Left forelimb (tissue), 1 donor: Measurements from ENCODE around the gene JUN.

Source experiments
- DNase-seq: peaks from one replicate; pipeline ENCODE4 v3.0.0-alpha.2; 2018; ENCODE audit warnings: low spot score

Gene JUN

DNA sequence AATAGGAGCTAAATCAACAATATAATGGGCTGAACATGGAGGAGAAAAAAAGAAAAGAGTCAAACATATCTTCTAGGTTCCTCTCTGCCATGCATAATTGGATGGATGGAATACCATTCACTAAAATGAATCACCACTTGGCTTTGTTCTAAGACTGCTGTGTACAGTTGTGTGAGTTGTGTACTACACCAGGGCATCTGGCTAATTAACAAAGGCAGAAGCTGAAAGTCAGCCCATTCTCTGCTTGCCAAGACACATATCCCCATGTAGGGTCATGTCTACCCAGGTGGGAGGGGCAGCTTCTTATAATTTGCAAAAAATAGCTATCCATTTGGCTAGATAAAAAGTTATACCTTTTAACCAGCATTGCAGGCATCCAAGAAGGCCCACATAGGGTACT is 21.0 kb downstream of the JUN start:
- no peak for DNase-seq

DNA sequence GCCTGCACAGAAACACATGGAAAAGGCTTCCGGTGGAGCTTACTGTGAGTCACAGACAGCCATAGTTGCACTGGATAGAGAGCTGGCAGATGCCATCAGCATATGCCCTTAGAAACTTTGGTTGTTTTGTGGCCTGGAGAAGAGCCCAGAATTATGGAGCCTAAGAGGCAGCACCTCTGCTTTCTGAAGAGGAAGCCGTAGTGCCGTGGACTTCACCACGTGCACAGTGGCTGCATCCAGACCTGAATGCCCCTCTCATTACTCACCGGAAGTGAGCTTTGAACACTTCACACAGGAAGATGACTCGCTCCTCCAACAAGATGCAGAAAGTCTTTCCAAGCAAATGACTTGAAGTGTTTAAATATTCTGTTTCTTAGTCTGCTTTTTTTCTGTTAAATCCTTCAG is 28.4 kb downstream of the JUN start:
- no peak for DNase-seq

DNA sequence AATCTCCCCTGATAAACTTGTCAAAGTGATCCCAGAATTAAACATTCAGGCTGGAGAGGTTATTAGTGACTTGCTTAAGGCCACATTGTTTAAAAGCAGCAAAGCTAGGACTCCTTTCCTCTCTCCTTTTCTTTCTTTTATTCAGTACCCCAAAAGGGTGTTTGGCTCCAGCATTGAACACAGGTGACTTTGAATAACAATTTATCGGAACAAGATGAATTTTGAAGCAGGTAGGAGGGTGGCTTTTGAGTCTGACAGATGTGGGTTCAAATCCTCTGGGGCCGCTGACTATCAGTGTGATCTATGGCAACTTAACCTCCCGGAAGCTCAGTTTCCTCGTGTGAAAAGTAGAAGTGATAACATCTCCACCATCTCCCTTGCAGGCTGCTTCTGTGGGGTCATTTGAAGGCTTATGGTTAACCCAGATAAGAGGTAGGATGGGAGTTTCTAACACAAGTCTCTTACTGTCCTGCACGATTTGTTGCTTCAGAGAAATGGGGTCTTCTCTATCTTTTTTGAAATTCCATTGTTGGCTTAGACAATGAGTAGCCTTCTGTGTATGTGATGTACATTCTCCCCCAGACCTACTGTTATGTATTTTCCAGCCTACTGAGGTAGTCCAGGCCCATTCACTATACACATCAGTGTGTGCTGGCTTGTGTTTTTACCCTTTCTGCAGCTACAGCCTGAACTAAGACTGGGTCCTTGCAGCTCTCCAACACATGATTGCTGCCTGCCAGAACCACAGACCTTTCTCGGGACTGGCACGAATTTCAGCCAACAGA is 29.0 kb downstream of the JUN start:
- DNase-seq: no peak

DNA sequence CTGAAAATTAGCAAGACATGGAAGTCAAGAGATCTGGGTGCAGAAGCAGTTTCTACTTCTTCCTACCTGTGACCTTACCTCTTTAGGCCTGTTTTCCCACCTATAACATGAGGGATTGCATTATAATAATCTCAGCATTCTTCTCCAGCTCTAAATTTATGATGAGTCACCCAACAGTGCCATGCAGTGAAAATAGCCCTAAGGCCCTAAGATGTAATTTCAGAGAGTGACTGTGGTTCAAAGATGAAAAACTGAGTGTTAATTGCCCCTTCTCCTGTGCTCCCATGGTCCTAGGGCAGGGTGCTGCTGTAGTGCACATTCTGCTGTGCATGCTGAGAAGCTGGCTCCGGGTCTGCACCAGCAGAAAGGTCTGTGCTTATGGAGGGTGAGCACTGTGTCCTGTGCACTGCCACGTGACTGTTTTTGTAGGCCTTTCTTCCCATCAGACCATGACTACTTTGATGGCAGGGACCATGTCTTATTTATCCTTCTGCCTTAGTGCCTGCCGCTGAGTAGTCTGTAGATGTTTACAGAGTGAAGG is 29.7 kb downstream of the JUN start:
- DNase-seq: no peak

DNA sequence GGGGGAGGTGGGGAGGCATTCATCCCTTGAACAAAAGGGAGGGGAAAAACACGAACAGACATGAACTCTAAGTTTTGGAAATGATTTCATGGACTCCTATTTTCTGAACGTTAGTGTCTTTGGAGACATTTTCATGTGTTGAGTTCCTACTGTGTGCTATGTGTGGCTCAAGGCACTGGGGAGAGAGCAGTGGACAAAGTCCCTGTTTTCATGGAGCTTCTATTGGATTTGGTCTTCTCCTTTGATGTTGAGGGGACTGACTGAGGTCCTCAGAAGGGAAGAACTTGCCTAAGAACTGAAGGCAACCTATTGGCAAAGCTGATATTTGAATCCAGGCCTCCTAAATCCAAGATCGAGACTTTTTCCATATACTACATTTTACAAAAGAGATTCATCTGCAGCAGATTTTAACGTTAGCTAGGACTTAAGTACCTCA is 30.4 kb downstream of the JUN start:
- no peak for DNase-seq

DNA sequence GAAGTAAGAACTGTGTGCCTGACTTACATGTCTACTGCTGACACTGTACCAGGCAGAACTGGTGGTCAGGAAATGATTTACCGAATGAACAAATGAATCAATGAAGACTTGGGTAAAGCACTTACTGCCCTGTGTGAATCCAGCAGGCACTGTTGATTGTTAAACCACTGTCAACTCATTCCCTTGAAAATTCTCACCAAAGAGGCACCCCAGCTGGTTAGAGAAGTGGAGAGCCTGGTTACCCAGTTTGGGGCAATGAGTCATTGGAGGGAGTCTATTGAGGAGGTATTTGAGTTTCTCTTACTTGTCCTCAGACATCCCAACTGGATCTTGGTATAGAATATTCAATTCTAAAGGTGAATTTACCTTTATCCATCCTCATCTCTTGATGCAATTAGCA is 34.2 kb downstream of the JUN start:
- no peak for DNase-seq

DNA sequence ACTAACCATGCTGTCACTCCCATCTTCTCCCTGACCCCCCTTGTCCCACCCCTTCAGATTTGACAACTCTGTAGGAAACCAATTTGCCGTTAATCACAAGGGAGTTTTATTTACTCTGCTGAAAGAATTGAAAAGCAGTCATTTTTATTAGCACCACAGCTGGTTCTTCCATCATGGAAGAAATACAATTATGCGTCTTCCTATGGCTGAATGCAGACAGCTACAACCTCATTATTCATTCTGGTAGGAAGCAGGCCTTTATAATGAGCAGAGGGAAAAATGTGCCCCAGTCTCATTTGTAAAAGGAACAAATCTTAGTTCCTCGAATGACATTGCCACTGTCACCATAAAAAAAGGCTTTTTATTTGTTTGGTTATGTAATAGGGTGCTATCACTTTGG is 35.2 kb downstream of the JUN start:
- no peak for DNase-seq

DNA sequence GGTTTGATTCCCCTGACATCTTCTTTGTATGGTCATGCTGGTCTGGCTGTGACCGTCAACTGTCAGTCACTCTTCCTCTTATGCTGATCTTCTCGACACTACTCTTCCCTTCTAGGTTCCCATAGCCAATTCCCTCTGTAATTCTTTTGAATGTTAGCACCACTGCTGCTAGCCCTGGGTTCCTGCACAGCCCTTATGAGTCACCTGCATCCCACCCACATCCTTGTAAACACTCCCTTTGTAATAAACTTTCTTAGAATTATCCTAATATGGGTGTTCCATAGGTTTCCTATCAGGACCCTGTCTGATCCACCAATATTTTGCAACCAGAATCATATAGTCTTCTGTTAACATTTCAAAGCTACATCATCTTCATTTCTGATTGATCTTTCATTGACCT is 37.1 kb downstream of the JUN start:
- DNase-seq: no peak

DNA sequence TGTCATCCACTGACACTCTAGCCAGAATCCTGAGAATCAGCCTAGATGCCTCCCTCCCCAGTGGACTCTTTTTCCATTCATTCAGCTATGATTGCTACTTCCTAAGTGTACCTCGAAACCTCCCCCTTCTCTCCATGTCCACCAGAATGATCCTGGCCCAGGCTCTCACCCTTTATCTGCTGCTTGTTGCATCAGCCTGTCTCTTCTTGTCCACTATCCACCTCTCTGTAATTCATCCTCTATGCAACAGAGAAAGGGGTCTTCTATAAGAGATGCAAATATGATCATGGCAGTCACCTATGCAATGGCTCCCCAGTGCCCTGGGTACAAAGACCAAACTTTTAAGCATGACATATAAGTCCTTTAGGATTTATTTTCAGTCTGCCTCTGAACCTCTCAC is 37.7 kb downstream of the JUN start:
- DNase-seq: no peak

DNA sequence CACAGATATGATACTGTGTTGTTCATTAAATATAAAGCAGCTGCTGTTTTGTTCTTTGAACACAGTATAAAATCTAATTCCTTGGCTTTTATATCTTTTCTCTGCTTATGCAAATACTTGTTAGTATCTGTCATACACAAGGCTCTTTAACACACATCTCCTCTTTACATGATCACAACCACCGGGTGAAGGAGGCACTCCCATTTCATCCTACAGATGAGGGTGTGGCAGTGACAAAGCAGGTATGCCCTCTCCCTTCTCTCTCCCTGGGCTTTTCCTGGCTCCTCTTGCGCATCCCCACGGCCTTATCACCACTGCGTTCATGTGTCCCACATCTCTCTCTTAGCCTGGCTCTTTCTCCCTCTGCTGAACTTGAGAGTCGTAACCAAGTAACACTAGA is 38.2 kb downstream of the JUN start:
- no peak for DNase-seq

DNA sequence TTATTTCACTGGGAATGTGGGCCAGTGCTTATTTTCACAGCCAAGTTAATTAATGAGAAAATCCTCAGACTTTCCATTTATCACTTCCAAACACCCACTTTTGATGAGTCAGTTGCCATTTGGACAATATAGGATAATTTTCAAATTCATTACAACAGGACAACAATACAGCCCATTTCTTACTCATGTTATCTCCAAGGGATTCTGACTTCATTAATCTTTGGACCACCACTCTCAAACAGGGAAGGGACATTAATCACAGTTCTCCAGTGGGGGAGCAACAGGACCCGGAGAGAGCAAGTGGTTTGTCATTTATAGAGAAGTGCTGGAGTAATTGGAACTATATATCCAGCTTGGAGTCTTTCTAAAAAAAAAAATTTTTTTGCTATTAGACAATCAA is 38.7 kb downstream of the JUN start:
- no peak for DNase-seq

DNA sequence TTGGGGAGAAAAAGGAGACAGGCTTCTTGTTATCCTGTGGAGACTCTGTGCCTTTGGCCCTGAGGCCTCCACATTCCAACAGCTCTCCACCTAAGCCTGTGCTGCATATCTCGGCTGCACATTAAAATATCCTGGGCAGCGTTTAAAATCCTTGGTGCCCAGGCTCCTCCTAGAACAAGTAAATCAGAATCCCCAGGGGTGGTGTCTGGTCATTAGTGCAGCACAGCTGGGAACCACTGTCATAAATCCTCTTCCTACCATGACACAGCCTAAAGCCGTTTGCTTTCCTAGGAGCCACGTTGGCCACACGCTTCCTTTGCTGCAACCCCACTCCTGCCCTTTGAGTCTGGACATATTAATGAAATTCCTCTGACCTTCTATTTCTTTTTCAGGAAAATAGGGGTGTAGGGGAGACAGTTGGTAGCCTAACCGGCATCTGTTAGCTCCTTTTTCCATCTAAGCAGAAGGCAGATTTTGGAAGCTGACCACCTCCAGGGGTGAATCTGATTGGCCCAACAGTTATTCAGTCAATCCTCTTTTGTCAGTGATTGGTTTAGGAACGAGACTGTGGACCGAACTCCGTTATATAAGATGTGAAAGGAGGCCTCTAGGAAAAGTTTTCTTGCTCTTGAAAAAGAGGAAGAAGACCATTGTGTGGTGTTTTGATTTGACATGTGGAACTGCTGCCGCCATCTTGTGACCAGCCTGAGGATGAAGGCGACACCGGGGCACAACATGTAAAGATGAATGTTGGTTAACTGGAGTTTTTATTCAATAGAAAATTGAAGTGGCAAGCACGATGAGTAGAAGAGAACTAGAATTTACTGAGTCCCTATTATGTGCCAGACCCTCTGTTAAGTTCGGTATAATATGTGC is 41.9 kb downstream of the JUN start:
- DNase-seq: no peak

DNA sequence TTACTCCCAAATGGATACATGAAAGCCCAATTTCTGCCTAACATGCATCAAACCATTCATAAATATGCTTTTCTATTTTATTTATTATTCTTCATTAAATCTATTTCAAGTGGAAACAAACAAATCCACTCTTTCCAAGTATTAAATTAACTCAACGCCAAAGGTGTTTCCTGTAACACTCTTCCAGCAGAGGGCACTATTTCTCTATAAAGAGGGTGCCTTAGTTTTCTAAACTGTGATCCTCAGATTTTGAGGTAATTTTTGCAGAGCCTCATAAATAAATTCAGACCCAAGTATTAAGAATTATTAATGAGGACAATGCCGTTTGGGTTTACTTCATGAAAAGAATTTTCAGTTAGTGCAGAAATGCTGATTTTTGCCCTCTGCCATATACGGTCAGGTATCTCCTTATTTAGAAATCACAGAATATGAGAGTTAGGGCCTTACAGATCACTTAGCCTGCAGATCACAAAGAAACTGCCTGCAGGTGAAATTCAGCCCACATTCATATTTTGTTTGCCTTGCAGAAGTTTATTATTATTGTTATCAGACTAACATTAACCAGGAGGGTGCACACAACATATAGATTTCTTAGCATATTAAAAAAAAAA is 43.9 kb downstream of the JUN start:
- no peak for DNase-seq

DNA sequence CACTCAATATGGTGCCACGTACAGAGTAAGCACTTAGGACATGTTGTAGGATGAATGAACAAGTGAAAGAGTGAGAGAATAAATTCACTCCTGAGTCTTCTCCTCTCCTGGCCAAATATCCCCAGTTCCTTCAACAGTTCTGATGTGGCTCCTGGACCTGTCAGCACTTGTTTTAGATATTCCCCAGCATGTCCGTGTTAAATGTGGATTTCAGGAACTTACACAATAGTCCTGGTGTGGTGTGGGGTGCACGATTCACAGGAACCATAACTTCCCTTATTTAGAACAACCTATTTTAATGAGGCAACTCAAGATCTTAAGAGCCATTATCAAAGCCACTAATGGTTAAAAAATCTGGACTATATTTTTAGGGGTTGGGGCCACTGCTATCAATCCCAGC is 45.0 kb downstream of the JUN start:
- no peak for DNase-seq

DNA sequence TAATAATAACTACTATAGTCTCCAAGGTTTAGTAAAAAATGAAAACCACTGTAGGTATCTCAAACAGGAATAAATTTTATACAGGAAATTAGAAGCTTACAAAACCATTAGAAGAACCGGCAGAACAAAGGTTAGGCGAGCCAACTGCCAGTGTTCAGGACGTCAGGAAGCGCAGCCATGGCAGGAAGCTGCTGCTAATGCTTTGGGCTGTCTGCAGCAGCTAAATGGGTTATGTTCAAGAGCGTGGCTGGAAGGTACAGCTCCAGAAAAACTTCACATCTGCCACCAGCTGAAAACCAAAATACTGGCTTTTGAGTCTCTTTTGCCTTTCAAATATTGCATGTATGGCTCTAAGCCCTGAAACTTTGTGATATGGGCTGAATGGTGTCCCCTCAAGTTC is 48.3 kb downstream of the JUN start:
- no peak for DNase-seq

DNA sequence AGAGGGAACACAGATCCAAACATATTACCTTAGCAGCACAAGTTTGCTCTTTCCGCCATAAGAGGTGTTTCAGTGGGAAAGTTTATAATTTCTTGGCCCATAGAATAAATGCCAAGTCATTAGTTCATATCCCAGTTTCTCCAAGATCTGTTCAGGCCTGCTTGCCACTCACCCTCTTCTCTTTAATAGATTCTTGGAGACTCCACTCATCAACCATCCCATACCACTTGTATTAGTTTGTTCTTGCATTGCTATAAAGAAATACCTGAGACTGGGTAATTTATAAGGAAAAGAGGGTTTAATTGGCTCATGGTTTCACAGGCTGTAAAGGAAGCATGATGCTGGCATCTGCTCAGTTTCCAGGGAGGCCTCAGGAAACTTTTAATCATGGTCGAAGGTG is 49.2 kb downstream of the JUN start:
- no peak for DNase-seq

DNA sequence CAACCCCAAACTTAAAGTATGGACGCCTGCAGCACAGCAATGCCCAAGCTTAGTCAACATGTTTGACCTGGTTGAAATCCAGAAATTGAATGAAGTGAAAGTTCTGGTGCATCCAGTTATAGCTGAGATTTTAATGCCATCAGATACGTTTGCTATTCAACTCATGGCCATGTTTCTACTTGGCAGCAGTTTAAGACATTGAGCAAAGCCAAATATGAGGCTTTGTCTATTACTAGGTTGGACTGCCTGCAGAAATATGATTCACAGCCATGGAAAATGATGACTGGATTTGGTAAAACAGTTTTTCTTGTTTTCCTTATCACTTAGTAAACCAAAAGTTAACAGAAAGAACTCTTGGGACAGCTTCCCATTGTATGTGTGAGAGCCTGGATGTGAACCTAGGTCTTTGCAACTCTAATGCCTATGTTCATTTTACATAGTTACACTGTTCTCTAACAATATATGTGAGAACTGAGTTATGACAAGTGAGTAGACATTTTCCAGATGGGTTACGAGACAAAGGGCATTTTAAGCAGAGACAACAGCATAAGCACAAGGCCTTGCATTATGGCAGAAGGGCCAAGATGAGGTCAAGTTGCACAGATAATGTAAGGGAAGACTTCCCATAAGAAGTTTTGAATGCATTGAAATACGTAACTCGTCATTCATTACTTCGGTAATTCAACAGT is 51.6 kb downstream of the JUN start:
- DNase-seq: no peak
